ENCODE data around the gene EPG5. TPM values are rescaled to one million over a fixed set of nuclear protein-coding genes. Genes with fewer than 3 reads are reported as not detected.

The EPG5 gene
- total RNA-seq, 6 donors from 2014 or later = 28.6 to 109 (median 39.6) TPM

DNA sequence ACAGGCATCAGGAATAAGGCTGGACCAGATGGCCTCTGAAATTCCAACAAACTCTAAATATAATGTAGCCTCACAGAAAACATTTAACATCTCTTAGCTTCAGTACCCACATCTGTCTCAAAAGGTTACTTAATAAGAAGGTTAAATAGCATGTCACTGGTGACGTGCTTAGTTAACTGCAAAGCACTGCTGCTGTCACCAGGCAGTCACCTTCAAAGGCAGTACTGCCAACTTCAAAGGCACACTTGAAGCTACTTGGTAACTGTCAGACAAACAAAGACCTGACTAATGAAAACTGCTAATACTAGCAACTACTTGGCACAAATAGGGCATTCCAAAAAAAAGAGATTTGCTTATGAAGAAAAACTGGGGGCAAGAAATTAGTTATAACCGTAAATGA lies 36.2 kb downstream of the EPG5 start:
- no peaks in the 10 kb centered on the region for H3K27me3 ChIP-seq
- peaks cover 14 to 89% (median 44%) of the 10 kb centered on the region in 4 donors for H3K36me3 ChIP-seq
- no peak overlapping the region for H3K27ac ChIP-seq
- 84 to 86% methylated on average over 2 of the region's 2 CpGs for WGBS, 2 donors
- H3K4me1 ChIP-seq = no peaks in the 10 kb centered on the region
- H3K4me3 ChIP-seq = no peak overlapping the region
- ATAC-seq (ENCODE audit: low FRiP score in 2 of 2) (no peak), DNase-seq (no peak)
- TF ChIP-seq POLR2A (IDR thresholded peaks at IDR 0.05) (no peak), POLR2AphosphoS5 (IDR thresholded peaks at IDR 0.05) (no peak), EP300 (IDR thresholded peaks at IDR 0.05) (no peak)
- TF ChIP-seq, protein P1, sequence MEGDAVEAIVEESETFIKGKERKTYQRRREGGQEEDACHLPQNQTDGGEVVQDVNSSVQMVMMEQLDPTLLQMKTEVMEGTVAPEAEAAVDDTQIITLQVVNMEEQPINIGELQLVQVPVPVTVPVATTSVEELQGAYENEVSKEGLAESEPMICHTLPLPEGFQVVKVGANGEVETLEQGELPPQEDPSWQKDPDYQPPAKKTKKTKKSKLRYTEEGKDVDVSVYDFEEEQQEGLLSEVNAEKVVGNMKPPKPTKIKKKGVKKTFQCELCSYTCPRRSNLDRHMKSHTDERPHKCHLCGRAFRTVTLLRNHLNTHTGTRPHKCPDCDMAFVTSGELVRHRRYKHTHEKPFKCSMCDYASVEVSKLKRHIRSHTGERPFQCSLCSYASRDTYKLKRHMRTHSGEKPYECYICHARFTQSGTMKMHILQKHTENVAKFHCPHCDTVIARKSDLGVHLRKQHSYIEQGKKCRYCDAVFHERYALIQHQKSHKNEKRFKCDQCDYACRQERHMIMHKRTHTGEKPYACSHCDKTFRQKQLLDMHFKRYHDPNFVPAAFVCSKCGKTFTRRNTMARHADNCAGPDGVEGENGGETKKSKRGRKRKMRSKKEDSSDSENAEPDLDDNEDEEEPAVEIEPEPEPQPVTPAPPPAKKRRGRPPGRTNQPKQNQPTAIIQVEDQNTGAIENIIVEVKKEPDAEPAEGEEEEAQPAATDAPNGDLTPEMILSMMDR (IDR thresholded peaks at IDR 0.05) = no peak
- H3K9me3 ChIP-seq = no peaks in the 10 kb centered on the region

- Histone ChIP-seq H3K27me3 (no peaks in the 10 kb centered on the region), H3K4me1 (no peaks in the 10 kb centered on the region), H3K36me3 (peaks cover 31 to 99% (median 60%) of the 10 kb centered on the region in 4 donors), H3K4me3 (no peak overlapping the region), H3K9me3 (no peaks in the 10 kb centered on the region), H3K27ac (no peak overlapping the region)
- ATAC-seq (ENCODE audit: low FRiP score in 2 of 2) (no peak), DNase-seq (no peak)
- TF ChIP-seq POLR2AphosphoS5 (IDR thresholded peaks at IDR 0.05) (no peak), POLR2A (IDR thresholded peaks at IDR 0.05) (no peak)
- WGBS, 2 donors = 98 to 100% methylated on average over 3 of the region's 3 CpGs
These were observed 40.4 kb downstream of the EPG5 start for GRCh38 chr18:45926691-45927090.

DNA sequence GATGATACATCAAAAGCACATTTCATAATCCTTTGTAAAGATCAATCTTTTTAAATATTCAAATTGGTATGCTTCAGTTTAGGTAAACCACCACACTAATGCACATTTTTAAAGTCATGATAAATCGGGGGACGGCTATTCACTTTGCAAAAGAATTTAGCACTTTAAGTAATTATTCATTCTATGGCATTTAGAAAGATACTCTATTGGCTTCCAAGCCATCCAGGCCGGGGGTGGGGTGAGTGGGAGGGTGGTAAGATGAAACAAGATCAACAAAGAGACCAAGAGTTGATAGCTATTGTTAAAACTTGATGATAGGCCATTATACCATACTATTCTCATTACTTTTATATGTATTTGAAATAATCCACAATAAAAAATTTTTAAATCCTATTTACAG lies 41.0 kb downstream of the EPG5 start:
- DNase-seq (no peak), ATAC-seq (ENCODE audit: low FRiP score in 2 of 2) (no peak)
- H3K27ac ChIP-seq = no peak overlapping the region
- no peaks in the 10 kb centered on the region for H3K27me3 ChIP-seq
- WGBS, 2 donors = 88 to 91% methylated on average over 3 of the region's 3 CpGs
- no peaks in the 10 kb centered on the region for H3K9me3 ChIP-seq
- H3K4me1 ChIP-seq = peaks cover 0 to under 1% (median 0%) of the 10 kb centered on the region in 4 donors
- TF ChIP-seq POLR2AphosphoS5 (IDR thresholded peaks at IDR 0.05) = no peak
- TF ChIP-seq EP300 (IDR thresholded peaks at IDR 0.05) = no peak
- TF ChIP-seq, protein P1 (IDR thresholded peaks at IDR 0.05) = no peak
- TF ChIP-seq POLR2A (IDR thresholded peaks at IDR 0.05) = no peak
- H3K36me3 ChIP-seq = peaks cover 32 to 99% (median 59%) of the 10 kb centered on the region in 4 donors
- H3K4me3 ChIP-seq = no peak overlapping the region

DNA sequence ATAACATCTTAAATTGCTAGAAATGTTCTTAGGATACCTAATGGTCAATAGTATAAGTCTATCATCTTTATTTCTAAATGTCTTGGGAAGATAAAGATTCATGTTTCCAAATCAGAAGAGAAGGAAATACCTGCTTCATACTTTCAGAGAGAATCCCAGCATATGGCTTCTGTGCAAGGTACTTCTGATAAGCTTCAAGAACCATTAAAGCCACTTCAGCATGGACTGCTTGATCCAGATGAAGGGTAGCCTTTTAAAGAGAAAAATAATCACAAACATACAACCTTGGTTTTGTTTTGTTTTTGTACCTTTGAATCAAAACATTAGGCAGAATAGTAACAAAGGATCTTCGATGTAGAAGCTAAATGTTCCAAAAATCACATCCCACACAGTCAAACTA lies 44.0 kb downstream of the EPG5 start:
- no peaks in the 10 kb centered on the region for H3K27me3 ChIP-seq
- H3K9me3 ChIP-seq = no peaks in the 10 kb centered on the region
- 83 to 96% methylated on average over 1 of the region's 1 CpG for WGBS, 2 donors
- DNase-seq (no peak), ATAC-seq (ENCODE audit: low FRiP score in 2 of 2) (no peak)
- TF ChIP-seq, protein P1 (IDR thresholded peaks at IDR 0.05) = no peak
- TF ChIP-seq EP300 (IDR thresholded peaks at IDR 0.05) (no peak), POLR2AphosphoS5 (IDR thresholded peaks at IDR 0.05) (no peak), POLR2A (IDR thresholded peaks at IDR 0.05) (no peak)
- H3K27ac ChIP-seq = no peak overlapping the region
- H3K4me1 ChIP-seq = peaks cover 3 to 13% (median 8%) of the 10 kb centered on the region in 4 donors
- no peak overlapping the region for H3K4me3 ChIP-seq
- peaks cover 26 to 87% (median 51%) of the 10 kb centered on the region in 4 donors for H3K36me3 ChIP-seq

GRCh38 chr18:45920367-45920766 lies 46.8 kb downstream of the EPG5 start:
- peaks cover 28 to 88% (median 58%) of the 10 kb centered on the region in 4 donors for H3K36me3 ChIP-seq
- peaks cover 3 to 13% (median 8%) of the 10 kb centered on the region in 4 donors for H3K4me1 ChIP-seq
- no peak for TF ChIP-seq POLR2A (IDR thresholded peaks at IDR 0.05)
- no peak for TF ChIP-seq POLR2AphosphoS5 (IDR thresholded peaks at IDR 0.05)
- no peak for TF ChIP-seq EP300 (IDR thresholded peaks at IDR 0.05)
- TF ChIP-seq, protein P1 (IDR thresholded peaks at IDR 0.05) = no peak
- WGBS, 2 donors = 9 to 14% methylated on average over 4 of the region's 4 CpGs
- no peak overlapping the region for H3K4me3 ChIP-seq
- H3K27me3 ChIP-seq = no peaks in the 10 kb centered on the region
- H3K27ac ChIP-seq = no peak overlapping the region
- peak in 1 of 2 donors; percentile 70 for DNase-seq
- peak in 1 of 2 donors; percentile 19 for ATAC-seq (ENCODE audit: low FRiP score in 2 of 2)
- no peaks in the 10 kb centered on the region for H3K9me3 ChIP-seq

All from upper lobe of left lung (tissue), 6 donors.